Stimulated activated CD4-positive, alpha-beta T cell treated with anti-CD3 and anti-CD28 coated beads, Interleukin-2, amount 100 ng/mL, for 48 hours (primary cell): ENCODE results near the gene ZDHHC8.
A peak's percentile ranks its signal among the peaks of the same experiment; 100 is the strongest.
"Not testable (repeated sequence)": the region's sequence is repeated elsewhere in the genome, so short reads cannot be mapped to it uniquely, and the experiment has no call there.

ENCODE experiments used
- DNase-seq, 2 donors: peaks; one replicate each; pipeline ENCODE4 v3.0.0-alpha.2; 2020

Gene ZDHHC8

DNA sequence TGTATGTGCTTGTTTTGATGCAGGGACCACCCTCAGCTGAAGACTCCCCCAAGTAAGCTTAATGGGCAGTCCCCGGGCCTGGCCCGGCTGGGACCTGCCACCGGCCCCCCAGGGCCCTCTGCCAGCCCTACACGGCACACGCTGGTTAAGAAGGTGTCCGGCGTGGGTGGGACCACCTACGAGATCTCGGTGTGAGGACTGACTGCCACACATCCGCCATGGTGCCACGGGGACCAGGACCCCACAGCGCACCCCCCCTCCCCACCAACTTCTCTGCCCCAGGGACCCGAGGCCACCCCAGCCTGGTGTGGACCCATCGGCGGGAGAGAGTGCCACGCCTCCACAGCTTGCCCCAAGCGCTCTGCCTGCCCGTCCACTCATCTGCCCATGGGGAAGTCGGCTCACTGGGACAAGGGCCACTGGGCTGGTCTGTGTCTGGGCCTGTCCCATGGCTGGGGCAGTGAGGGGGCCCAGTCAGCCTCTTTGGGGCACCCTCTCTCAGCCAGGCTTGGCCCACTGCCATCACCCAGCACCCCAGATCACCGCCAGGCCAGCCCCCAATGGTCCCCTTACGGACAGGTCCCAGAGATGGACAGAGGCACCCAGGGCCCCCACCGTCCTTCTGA is 13.7 kb downstream of the ZDHHC8 start:
- DNase-seq = no peak

DNA sequence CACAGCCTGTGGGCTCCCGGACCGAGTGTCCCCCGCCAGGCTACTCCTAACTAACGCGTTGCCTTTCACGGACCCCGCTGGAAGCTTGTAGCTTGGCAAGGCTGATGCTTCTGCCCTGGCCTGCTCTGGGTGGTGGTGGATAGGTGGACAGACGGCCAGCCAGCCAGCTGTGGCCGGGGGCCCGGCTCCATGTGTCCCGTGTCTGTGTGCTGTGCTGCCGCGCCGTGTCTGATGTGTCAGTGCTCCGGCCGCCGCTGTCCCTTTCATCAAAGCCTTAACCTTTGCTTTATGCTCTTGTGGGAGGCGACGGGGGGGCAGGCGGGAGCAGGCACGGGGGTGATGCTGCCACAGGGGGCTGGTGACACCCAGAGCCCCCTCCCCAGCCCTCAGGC is 14.2 kb downstream of the ZDHHC8 start:
- no peak for DNase-seq

DNA sequence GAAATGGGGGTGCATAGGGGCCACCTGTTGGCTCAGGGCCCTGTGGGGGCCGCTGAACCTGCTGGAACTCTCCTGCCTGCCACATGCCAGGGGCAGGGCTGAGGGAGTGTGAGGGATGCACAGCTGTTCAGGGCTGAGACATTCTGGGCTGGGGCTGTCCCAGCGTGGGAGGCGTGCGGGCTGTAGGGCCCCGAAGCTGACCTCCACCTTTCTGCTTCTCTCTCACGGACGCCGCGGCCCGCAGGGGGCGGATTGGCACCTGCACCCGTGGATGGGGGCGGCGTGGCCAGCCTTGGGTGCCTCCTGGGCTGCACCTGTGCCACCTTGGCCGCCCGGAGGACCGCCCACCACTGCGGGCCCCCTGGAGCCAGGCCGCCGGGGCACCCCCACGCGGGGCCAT is 15.2 kb downstream of the ZDHHC8 start:
- no peak for DNase-seq

DNA sequence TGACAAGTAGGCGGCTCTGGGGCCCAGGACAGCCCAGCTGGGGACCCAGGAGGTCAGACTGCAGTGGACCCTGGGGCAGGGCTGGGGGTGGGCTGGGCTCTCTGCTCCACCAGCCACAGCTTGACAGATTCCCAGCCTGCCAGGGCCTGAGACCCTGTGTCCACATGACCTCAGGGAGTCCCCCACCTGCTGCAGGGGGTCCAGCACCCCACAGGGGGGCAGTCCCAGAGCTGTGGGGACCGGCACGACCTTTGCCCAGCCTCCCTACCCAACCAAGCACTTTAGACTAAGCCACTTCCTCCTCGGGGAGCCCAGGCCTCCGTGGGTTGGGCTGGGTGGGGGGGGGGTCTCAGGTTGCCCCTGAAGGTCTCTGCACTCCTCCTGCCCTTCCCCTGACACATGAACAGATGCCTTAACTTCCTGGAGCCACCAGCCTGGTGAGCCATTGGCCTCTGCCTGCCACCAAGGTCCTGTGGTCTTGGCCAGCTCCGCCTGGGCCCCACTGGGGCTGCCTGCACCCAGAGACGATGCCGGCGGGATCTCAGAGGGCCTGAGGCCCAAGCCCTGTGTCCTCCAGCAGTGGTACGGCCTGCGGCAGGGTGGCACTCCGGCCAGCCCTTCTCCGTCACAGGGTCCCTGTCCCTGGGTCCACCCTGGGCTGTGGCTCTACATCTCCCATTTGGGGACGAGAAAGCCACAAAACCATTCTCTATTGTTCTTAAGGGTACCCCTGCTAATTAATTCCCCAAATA is 15.8 kb downstream of the ZDHHC8 start:
- DNase-seq = no peak

DNA sequence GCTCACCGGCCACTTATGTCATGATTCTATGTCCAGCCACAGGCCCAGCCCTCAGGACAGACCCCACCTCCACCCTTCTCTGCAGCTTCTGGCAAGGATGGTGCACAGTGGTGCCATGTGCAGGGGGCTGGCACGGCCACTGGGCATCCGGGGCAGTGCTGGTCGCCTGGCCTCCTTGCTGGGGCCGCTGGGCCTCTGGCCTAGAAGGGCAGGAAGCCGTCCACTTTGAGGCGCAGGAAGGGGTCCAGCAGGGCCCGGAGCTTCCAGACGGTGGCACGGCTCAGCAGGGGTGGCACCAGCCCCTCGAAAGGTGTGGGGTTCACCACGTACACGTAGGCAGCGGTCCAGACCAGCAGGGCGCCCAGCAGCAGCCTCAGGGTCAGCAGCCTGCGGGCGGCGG is 16.8 kb downstream of the ZDHHC8 start:
- no peak for DNase-seq

DNA sequence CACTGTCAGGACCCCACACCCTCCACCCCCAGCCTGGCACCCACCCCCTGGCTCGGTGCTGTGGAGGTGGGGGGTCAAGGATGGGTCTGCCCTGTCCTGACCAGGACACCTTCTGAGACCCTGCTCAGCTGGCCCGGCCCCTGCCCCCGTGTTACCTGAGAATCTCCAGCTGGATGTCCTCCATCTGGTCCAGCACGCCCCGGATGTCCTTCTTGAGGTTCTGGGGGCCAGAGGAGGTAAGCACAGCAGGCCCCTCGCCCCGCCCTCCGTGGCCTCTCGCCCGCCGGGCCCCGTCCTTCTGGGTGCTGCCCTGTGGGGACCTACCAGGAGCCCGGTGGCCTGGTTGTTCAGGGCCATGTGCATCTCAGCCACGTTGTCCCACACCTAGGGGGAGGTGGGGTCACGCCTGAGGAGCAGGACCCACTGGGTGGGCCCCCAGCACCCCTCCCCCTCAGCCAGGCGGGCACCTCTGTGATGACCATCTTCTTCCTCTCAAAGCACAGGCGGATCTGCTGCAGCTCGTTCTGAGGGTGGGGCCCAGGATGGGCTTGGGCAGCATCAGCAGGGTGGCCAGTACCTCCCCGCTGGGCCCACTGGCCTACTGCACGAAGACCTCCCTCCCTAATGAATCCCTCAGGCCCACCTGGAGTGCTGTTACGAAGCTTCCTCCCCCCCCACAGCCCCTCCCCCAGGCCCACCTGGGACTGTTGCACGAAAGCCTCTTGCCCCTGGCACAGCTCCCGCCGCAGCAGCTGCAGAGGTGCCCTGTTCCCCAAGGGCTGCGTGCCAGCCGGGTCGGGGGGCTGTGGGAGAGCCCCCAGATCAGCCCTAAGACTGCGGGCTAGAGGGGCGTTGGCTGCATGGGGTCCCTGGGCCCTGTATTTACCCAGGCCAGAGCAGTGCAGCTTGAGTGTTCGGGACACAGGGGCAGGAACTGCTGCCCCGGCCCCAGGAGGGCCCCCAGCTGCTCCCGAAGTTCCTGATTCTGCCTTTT is 17.9 kb downstream of the ZDHHC8 start:
- DNase-seq = no peak

DNA sequence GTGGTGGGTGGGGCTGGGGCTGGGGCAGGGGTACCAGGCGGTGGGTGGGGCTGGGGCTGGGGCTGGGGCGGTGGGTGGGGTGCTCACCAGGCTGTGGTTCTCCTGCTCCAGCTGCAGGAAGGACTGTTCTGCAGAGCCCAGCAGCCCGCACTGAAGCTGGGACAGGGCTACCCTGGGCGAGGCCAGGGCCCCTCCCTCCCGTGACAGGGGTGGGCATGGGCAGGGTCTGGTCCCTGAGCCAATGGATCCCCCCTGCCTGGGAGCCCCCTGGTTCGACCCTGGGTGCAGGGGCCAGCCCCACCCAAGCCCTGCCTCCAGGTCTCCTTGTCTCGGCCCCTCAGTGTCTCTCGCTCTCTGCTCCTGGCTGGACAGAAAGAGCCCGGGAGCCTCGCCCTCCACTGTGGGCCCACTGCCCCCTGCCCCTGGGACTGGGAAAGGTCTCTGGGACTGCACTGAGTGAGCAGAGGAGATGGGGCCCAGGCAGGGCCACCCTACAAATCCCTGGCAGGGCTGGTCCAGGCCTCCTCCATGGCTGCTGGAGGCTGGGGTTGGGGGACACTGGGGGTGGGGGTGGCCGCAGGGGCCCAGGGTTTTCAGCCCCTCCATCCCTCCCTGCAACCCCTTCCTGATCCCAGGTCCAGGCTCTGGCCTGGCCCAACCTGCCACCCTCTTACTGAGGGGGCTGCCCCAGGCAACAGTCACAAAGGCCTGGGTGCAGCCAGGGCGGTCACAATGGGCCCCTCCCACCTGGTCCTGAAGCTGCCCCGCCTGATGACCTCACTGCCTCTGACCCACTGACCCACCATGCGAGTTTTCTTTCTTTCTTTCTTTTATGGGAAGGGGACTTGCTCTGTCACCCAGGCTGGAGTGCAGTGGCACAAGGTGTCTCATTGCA is 19.0 kb downstream of the ZDHHC8 start, which contains the start of gene CCDC188:
Gene CCDC188, minus strand, starts transcription at position 675 of the 895 bp plus-strand sequence. Its CDS starts 69 bp downstream, at position 606.
- no peak for DNase-seq

DNA sequence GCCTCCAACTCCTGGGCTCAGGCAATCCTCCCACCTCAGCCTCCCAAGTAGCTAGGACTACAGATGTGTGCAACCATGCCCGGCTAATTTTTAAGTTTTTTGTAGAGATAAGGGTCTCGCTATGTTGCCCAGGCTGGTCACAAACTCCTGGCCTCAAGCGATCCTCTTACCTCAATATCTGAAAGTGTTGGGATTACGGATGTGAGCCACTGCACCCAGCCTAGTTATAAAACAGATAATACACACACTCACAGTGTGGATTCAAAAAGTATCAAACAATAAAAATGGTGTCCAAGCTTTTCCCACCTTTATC is 19.6 kb downstream of the ZDHHC8 start:
- DNase-seq = no peak

DNA sequence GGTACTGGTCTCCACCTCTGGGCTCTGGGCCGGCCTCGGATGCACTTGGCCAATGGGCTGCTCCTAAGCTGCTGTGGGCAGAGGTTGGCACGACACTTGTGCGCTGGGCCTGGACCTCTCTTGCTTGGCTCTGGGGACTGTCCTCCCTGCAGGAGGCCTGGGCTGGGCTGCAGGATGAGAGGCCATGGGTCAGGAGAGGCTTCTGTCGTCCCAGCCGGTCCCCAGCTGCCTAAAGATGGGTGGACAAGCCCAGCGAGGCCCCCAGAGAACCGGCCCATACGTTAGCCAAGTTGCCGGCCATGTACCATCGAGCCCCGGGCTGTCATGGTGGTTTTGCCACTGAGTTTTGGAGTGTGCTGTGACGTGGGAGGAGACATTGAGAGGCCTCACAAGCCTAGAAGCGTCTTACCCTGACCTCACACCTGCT is 20.9 kb downstream of the ZDHHC8 start:
- DNase-seq = no peak

DNA sequence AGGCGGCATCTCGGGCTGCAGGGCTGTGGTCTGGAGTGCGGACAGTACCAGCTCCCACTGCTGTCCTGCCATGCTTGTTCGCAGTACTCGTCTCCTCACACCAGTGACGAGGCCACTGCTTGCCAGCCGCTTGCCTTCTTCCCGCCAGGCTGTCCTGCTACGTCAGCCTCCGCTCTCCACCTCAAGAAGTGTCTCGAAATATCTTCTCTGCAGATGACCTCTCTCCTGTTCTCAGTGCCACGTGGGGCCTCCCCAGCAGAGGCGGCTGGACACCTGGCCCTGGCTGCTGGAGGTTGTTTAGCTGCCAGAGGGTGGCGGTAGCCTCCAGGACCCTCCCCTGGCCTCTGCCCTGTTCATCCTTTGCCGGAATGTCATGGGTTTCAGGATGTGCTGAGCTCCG is 22.3 kb downstream of the ZDHHC8 start:
- DNase-seq = no peak

DNA sequence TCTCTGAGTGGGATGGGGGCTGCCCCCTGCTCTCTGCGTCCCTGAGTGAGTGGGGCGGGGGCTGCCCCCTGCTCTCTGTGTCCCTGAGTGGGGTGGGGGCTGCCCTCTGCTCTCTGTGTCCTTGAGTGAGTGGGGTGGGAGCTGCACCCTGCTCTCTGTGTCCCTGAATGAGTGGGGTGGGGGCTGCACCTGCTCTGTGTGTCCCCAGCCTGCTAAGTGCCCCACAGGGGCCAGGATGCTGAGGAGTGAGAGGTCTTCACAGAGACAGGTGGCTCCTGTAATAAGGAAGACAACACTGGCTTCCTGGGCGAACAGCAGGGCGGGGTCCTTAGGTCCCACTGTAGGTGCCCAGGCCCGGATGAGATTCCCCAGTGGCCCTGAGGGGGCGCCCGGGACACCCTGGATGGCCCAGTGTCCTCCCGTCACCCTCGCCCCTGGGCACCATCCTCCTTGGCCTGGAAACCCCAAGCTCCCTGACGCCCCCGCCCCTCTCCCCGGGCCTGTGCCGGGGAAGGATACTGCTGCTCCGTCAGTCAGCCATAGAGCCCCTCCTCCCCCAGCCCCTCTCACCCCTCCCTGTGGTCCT is 23.1 kb downstream of the ZDHHC8 start:
- no peak for DNase-seq

DNA sequence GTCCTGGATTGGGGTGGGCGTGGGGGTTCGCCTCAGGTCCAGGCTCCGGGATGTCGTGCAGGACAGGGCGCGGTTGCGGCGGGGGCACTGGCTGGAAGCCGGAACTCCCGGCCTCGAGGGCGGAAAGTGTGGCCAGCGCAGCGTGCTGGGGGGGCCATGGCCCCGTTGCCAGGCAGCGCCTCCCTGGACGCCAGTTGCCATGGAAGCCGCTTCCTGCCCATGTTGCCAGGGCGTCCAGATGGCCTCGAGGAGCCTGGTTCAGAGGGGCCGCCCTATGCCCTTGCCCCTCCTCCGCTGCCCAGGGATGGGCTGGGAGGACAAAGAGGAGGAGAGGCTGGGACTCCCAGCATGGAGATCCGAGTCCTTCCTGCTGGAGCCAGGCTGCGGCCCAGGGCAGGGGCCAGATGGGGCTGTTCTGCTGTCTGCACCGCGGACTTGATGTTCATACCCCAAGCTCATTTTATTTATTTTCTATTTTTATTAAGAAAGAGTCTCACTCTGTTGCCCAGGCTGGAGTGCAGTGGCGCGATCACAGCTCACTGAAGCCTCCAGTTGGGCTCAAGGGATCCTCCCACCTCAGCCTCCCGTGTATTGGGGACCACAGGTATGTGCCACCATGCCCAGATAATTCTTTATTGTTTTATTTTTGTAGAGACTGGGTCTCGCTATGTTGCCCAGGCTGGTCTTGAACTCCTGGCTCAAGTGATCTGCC is 23.9 kb downstream of the ZDHHC8 start:
- no peak for DNase-seq

DNA sequence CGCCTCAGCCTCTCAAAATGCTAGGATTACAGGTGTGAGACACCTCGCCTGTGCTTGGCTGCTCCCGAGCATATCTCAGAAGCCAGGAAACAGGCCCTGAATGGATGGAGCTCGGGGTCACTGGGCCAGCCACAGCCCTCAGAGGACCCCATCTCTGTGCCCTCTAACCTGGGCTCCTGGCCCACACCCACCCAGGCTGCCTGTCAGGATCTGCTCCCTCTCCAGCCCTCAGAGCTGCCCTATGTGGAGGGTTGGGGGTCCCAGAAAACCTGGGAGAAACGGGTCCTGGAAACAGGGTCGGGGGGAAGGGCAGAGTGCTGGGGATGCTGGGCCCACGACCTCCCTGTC is 24.4 kb downstream of the ZDHHC8 start:
- DNase-seq = no peak

DNA sequence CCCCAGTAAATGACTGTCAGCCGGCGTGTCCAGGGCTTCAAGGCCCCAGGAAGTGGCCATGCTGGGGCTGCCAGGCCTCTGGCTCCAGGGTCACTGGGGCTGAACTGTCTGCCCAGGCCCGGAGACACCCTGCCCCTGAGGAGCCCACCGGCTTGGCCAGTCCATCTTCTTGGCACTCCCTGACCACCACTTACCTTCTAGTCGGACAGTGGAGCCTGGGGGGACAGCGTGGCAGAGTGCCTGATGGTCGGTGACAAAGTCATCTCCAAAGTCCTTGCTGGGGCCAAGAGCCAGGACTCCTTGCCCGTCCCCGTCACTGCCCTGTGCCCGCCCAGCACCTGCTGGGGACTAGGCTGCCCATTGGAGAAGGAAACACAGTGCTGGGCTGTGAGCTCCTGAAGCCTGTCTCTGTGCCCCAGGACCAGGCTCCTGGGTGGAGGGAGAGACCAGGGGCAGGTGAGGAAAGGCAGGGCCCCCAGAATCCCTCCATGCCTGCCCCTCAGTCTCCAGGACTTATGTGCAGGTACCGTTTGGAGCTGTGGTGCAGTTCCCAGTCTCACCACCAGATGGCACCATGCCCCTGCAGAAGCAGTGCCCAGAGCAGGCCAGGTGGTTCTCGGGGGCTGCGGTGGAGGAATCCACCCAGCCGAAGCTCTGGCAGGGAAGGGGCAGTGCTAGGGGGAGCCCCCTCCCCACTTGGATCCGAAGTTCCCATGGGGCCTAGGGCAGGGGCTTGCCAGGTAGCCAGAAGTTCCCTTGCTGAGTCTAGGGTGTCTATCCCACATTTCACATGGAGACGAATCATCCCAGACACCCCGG is 25.2 kb downstream of the ZDHHC8 start:
- DNase-seq = peak; percentile 90 to 94

DNA sequence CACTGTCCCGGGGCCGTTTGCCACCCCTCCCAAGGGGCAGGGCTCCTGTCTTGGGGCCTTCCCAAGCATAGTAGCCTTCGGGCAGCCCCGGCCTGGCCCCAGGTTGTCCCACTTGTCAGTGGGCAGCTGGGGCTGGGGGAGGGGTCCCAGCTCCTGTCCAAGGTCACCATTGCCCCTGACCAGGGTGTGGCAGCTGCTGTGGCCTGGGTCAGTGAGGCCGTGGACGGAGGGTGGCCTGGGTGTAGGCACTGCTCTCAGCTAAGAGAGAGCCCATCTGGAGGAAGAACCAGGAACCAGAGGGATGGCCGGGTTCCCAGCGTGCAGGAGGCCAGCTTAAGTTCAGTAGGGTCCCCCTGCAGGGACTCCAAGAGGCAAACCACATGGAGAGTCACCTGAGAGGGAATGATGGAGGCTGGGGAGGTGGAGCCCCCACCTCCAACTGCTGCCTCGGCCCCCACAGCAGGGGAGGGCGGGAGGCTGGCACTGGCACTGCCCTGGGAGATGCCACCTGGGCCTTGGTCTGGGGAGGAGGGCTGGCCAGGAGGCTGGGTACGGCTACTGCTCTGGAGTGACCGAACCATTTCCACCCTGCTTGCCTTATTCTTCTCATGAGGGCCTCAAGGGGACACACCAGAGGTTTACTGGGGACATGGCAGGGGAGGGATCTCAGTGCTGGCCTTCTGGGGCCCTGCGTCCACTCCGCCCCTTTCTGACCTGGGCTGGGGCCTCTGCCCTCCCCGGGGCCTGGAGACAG is 26.0 kb downstream of the ZDHHC8 start:
- DNase-seq = no peak

DNA sequence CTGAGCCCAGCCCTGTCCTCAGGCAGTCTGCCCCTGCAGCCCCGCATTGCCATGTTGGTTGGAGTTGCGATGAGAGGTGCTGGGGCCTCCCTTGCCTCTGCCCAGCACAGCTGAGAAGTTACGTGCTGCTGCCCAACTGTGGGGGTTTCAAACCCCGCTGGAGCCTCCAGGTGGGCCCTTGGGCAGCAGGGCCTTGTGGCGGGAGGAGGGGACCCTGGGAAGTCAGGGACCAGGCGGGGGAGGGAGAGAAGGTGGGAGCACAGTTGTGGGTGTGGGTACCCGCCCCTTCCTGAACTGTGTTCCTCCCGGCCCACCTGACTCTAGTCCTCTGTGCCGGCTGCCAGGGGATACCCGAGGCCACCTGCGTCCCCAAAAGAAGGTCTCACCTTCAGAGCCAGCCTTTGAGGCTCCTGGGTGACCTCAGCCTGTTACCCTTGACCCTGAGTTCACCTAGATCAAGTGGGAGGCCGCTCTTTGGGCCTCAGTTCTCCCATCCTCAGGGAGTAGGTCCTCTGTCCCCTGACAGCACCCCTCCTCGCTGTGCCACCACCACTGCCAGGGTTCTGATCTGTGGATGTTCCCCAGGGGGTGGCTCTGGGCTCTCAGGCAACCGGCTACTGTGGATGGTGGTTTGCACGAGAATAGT is 26.9 kb downstream of the ZDHHC8 start:
- DNase-seq = no peak

DNA sequence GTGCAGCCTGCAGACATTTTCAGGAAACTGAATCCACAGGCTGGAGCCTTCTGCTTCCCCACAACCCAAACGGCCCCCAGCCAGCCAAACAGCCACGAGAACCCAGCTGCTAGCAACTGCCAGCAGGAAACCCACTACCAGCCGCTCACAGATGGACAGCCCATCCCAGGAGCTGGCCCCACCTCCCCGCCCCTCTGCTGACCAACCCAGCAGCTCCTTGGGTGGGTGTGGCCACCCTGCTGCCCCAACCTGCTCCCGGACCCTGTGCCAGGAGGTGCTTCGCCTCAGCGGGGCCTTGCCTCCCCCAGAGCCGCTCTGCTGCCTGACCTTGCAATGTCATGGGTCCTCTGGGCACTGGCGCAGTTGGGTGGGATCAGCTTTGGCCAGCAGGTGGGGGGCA is 27.5 kb downstream of the ZDHHC8 start:
- DNase-seq = no peak

DNA sequence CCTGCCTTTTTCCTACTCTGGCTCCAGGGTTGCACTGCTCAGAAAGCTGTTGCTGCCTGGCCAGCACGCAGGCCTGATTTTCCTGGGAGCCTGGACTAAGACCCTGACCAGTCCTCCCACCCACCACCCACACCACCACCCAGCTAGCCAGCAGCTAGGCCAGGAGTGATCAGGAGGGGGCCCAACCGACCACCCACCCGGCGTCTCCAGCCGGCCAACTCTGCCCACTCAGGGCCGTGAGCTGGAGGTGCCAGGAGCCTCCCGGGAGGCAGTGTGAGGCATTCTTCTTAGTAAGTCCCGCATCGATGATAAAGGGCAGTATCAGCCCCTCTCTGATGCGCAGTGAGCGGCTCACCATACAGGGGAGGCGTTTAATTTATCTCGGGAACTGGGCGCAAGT is 27.9 kb downstream of the ZDHHC8 start:
- DNase-seq = not testable (repeated sequence)

DNA sequence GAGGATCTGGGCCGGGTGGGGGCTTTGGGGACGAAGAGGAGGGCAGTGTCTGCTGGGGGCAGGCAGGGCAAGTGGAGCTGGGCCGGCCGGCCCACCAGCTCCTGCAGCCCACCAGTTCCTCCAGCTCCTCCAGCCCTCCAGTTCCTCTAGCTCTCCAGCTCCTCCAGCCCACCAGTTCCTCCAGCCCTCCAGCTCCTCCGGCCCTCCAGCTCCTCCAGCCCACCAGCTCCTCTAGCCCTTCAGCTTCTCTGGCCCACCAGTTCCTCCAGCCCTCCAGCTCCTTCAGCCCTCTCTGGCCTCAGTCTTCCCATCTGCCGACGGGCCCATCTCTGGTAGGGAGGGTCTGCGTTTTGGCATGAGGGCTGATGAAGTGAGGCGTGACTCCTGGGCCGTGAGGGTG is 28.4 kb downstream of the ZDHHC8 start:
- no peak for DNase-seq
